ENCODE measurements around the gene SEPTIN7.

SEPTIN7 gene

DNA sequence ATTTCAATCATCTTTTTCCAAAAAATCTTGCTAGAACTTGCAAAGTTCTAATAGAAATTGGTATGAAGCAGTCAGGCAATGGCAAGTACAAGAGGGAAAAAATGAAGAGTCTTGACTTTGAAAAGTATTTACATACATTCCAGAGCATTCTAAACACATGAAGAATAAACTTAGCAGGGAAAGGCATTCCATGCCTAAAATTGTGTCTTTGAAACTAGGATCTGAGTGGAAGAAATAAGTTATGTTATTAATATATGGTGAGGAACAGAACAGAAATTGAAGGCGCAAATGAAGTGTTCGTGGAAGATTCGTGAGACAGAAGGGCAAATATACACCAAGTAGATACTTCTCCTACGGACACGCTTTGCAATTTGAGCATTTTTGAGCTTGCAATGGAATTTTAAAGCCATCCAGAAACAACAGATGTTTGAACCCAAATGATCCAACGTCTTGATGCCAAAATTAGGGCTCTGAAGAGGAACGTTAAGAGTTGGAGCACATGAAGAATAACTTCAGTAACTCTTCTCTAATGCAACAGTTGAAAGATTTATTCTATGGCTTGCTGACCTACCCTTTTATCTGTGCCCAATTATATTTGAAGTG, 40.6 kb upstream of the SEPTIN7 start:
- Histone ChIP-seq H3K36me3 (ENCODE audit: control insufficient read depth in 1 of 2, insufficient read depth in 2 of 2, low read depth in 1 of 2, low read length in 2 of 2) (no peaks in the 10 kb centered on the region), H3K4me1 (ENCODE audit: control insufficient read depth, insufficient read depth, low read depth, low read length) (no peaks in the 10 kb centered on the region), H3K4ac (ENCODE audit: low read depth in 1 of 2, low read length in 2 of 2) (no peak overlapping the region), H2BK120ac (ENCODE audit: low read depth, low read length) (no peak overlapping the region), H2BK15ac (ENCODE audit: low read depth, poor library complexity, severe bottlenecking) (no peak overlapping the region), H3K18ac (ENCODE audit: low read depth in 1 of 2, low read length in 2 of 2) (no peak overlapping the region), H2BK5ac (ENCODE audit: low read depth, low read length, poor library complexity, severe bottlenecking) (no peak overlapping the region), H3K9ac (ENCODE audit: low read length) (no peak overlapping the region), H2BK12ac (ENCODE audit: low read length in 2 of 2) (no peak overlapping the region), H2AFZ (ENCODE audit: low read depth, low read length) (no peak overlapping the region), H3K27me3 (ENCODE audit: control insufficient read depth in 1 of 2, insufficient read depth in 1 of 2, low read length in 2 of 2) (no peaks in the 10 kb centered on the region), H3K23ac (ENCODE audit: low read length in 2 of 2) (no peak overlapping the region), H3K4me3 (ENCODE audit: insufficient read depth in 1 of 2, low read depth in 1 of 2, low read length in 2 of 2) (no peak overlapping the region), H3K4me2 (ENCODE audit: low read length, poor library complexity, severe bottlenecking) (no peak overlapping the region), H4K91ac (ENCODE audit: low read length) (no peak overlapping the region), H3K27ac (ENCODE audit: low read length, poor library complexity, severe bottlenecking) (no peak overlapping the region), H3K14ac (ENCODE audit: low read length in 2 of 2) (no peak overlapping the region), H4K8ac (ENCODE audit: low read length) (no peak overlapping the region), H3K79me1 (replicated peaks; ENCODE audit: low read length, poor library complexity, severe bottlenecking) (no peaks in the 10 kb centered on the region), H3K9me3 (ENCODE audit: control insufficient read depth, low read length) (no peaks in the 10 kb centered on the region), H2AK5ac (ENCODE audit: low read length, severe bottlenecking) (no peak overlapping the region)
- DNase-seq: no peak
- WGBS: 76% methylated on average over 6 of the region's 7 CpGs

DNA sequence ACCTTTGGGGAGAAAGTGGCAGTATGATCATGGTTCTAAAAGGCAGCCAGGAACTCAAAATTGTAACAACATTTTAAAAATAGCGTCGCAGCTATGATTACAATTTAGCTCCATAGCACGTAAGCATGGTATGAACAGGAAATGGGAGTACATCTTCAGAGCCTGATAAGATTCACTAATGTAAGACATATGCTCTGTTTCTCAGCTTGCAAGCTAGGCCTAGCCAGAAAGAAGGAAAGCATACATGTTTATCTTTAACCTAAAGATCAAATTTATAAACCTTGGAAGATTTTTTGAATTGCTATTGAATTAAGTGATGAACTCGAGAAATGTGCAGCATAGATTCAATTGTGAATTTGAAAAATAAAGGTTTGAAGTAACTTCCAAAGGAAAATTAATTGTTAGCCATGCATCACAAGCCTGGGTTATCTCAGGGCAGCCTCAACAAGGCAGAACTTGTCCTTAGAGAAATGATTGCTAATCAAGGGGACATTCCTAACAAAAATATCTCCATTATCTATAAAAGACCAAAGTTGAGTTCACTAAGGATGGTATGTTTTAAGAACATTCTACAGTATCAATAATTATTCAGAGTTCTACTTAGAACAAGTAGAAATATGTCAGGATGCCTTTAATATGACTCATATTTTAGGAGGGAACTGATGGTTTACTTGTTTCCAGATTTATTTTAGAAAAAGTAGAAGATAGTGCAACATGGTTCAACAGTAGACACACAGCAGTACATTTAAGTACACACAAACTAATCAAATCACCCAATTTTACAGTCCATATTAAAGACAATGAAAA, 38.8 kb upstream of the SEPTIN7 start:
- no peak overlapping the region for H3K4me2 ChIP-seq (ENCODE audit: low read length, poor library complexity, severe bottlenecking)
- no peak overlapping the region for H3K18ac ChIP-seq (ENCODE audit: low read depth in 1 of 2, low read length in 2 of 2)
- no peak overlapping the region for H4K8ac ChIP-seq (ENCODE audit: low read length)
- H2BK12ac ChIP-seq (ENCODE audit: low read length in 2 of 2): no peak overlapping the region
- H3K27me3 ChIP-seq (ENCODE audit: control insufficient read depth in 1 of 2, insufficient read depth in 1 of 2, low read length in 2 of 2): no peaks in the 10 kb centered on the region
- H3K4me3 ChIP-seq (ENCODE audit: insufficient read depth in 1 of 2, low read depth in 1 of 2, low read length in 2 of 2): no peak overlapping the region
- H2BK15ac ChIP-seq (ENCODE audit: low read depth, poor library complexity, severe bottlenecking): no peak overlapping the region
- H2BK120ac ChIP-seq (ENCODE audit: low read depth, low read length): no peak overlapping the region
- no peak overlapping the region for H2AK5ac ChIP-seq (ENCODE audit: low read length, severe bottlenecking)
- H3K27ac ChIP-seq (ENCODE audit: low read length, poor library complexity, severe bottlenecking): no peak overlapping the region
- no peaks in the 10 kb centered on the region for H3K79me1 ChIP-seq (replicated peaks; ENCODE audit: low read length, poor library complexity, severe bottlenecking)
- no peaks in the 10 kb centered on the region for H3K36me3 ChIP-seq (ENCODE audit: control insufficient read depth in 1 of 2, insufficient read depth in 2 of 2, low read depth in 1 of 2, low read length in 2 of 2)
- no peaks in the 10 kb centered on the region for H3K4me1 ChIP-seq (ENCODE audit: control insufficient read depth, insufficient read depth, low read depth, low read length)
- no peak overlapping the region for H2AFZ ChIP-seq (ENCODE audit: low read depth, low read length)
- H3K9ac ChIP-seq (ENCODE audit: low read length): no peak overlapping the region
- no peak overlapping the region for H2BK5ac ChIP-seq (ENCODE audit: low read depth, low read length, poor library complexity, severe bottlenecking)
- WGBS: 40% methylated on average over 4 of the region's 4 CpGs
- no peak overlapping the region for H3K14ac ChIP-seq (ENCODE audit: low read length in 2 of 2)
- no peak overlapping the region for H3K4ac ChIP-seq (ENCODE audit: low read depth in 1 of 2, low read length in 2 of 2)
- DNase-seq: peak; percentile 37
- no peak overlapping the region for H4K91ac ChIP-seq (ENCODE audit: low read length)
- H3K23ac ChIP-seq (ENCODE audit: low read length in 2 of 2): no peak overlapping the region
- H3K9me3 ChIP-seq (ENCODE audit: control insufficient read depth, low read length): no peaks in the 10 kb centered on the region

DNA sequence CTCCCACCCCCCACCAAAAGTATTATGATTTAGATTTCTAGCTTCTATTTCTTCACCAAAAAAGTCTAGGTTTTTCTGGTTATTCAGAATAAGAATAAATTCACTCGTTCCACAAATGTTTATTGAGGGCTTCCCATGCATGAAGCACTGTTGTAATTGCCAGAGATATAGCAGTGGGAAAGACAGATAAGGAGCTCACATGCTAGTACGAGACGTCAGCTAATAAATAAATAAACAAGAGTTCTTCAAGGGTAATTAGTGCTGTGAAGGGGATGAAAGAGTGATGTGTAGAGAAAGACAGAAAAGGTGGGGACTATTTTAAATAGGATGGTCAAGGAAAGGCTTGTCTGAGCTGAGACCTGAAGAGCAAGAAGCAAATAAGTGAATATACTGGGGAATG, 38.1 kb upstream of the SEPTIN7 start:
- peak; percentile 46 for DNase-seq
- Histone ChIP-seq H2BK12ac (ENCODE audit: low read length in 2 of 2) (no peak overlapping the region), H2AK5ac (ENCODE audit: low read length, severe bottlenecking) (no peak overlapping the region), H3K9ac (ENCODE audit: low read length) (no peak overlapping the region), H2BK15ac (ENCODE audit: low read depth, poor library complexity, severe bottlenecking) (no peak overlapping the region), H3K79me1 (replicated peaks; ENCODE audit: low read length, poor library complexity, severe bottlenecking) (no peaks in the 10 kb centered on the region), H4K8ac (ENCODE audit: low read length) (no peak overlapping the region), H3K14ac (ENCODE audit: low read length in 2 of 2) (no peak overlapping the region), H3K23ac (ENCODE audit: low read length in 2 of 2) (no peak overlapping the region), H3K36me3 (ENCODE audit: control insufficient read depth in 1 of 2, insufficient read depth in 2 of 2, low read depth in 1 of 2, low read length in 2 of 2) (no peaks in the 10 kb centered on the region), H2BK5ac (ENCODE audit: low read depth, low read length, poor library complexity, severe bottlenecking) (no peak overlapping the region), H3K9me3 (ENCODE audit: control insufficient read depth, low read length) (no peaks in the 10 kb centered on the region), H3K4ac (ENCODE audit: low read depth in 1 of 2, low read length in 2 of 2) (peak overlapping the region in 1 of 2 experiments; percentile 11), H3K27me3 (ENCODE audit: control insufficient read depth in 1 of 2, insufficient read depth in 1 of 2, low read length in 2 of 2) (no peaks in the 10 kb centered on the region), H3K4me2 (ENCODE audit: low read length, poor library complexity, severe bottlenecking) (no peak overlapping the region), H3K4me1 (ENCODE audit: control insufficient read depth, insufficient read depth, low read depth, low read length) (no peaks in the 10 kb centered on the region), H3K18ac (ENCODE audit: low read depth in 1 of 2, low read length in 2 of 2) (no peak overlapping the region), H4K91ac (ENCODE audit: low read length) (no peak overlapping the region), H3K4me3 (ENCODE audit: insufficient read depth in 1 of 2, low read depth in 1 of 2, low read length in 2 of 2) (no peak overlapping the region), H2BK120ac (ENCODE audit: low read depth, low read length) (no peak overlapping the region), H3K27ac (ENCODE audit: low read length, poor library complexity, severe bottlenecking) (no peak overlapping the region), H2AFZ (ENCODE audit: low read depth, low read length) (no peak overlapping the region)
- 31% methylated on average over 3 of the region's 3 CpGs for WGBS

DNA sequence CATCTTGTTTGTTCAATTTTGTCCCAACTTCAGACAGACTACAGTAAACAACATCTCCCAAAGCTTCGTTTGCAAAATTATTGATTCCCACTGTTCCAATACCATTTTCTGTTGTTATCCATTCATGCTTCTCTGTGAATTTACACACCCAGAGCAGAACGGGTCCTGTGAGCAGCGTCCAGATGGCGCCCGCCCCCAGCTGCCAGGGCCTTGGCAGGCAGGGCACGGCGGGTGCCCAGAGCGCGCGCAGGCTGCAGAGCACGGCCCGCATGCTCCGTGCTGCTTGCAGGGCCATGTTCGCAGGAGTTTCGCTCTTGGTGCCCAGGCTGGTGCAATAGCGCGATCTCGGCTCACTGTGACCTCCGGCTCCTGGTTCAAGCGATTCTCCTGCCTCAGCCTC, 32.5 kb upstream of the SEPTIN7 start:
- H2BK5ac ChIP-seq (ENCODE audit: low read depth, low read length, poor library complexity, severe bottlenecking): no peak overlapping the region
- H3K27ac ChIP-seq (ENCODE audit: low read length, poor library complexity, severe bottlenecking): no peak overlapping the region
- H2BK12ac ChIP-seq (ENCODE audit: low read length in 2 of 2): no peak overlapping the region
- H3K79me1 ChIP-seq (replicated peaks; ENCODE audit: low read length, poor library complexity, severe bottlenecking): no peaks in the 10 kb centered on the region
- H3K18ac ChIP-seq (ENCODE audit: low read depth in 1 of 2, low read length in 2 of 2): no peak overlapping the region
- H3K36me3 ChIP-seq (ENCODE audit: control insufficient read depth in 1 of 2, insufficient read depth in 2 of 2, low read depth in 1 of 2, low read length in 2 of 2): no peaks in the 10 kb centered on the region
- H3K4me1 ChIP-seq (ENCODE audit: control insufficient read depth, insufficient read depth, low read depth, low read length): no peaks in the 10 kb centered on the region
- no peak overlapping the region for H2BK120ac ChIP-seq (ENCODE audit: low read depth, low read length)
- H3K4ac ChIP-seq (ENCODE audit: low read depth in 1 of 2, low read length in 2 of 2): no peak overlapping the region
- H2BK15ac ChIP-seq (ENCODE audit: low read depth, poor library complexity, severe bottlenecking): no peak overlapping the region
- no peak overlapping the region for H4K91ac ChIP-seq (ENCODE audit: low read length)
- H3K27me3 ChIP-seq (ENCODE audit: control insufficient read depth in 1 of 2, insufficient read depth in 1 of 2, low read length in 2 of 2): no peaks in the 10 kb centered on the region
- no peak overlapping the region for H3K9ac ChIP-seq (ENCODE audit: low read length)
- no peak for DNase-seq
- H3K4me2 ChIP-seq (ENCODE audit: low read length, poor library complexity, severe bottlenecking): no peak overlapping the region
- 96% methylated on average over 19 of the region's 20 CpGs for WGBS
- H3K23ac ChIP-seq (ENCODE audit: low read length in 2 of 2): no peak overlapping the region
- no peak overlapping the region for H3K14ac ChIP-seq (ENCODE audit: low read length in 2 of 2)
- no peaks in the 10 kb centered on the region for H3K9me3 ChIP-seq (ENCODE audit: control insufficient read depth, low read length)
- H2AK5ac ChIP-seq (ENCODE audit: low read length, severe bottlenecking): no peak overlapping the region
- no peak overlapping the region for H3K4me3 ChIP-seq (ENCODE audit: insufficient read depth in 1 of 2, low read depth in 1 of 2, low read length in 2 of 2)
- no peak overlapping the region for H4K8ac ChIP-seq (ENCODE audit: low read length)
- no peak overlapping the region for H2AFZ ChIP-seq (ENCODE audit: low read depth, low read length)
